Measurements from ENCODE around the gene PPP2CA.
"Not testable (repeated sequence)": the region's sequence is repeated elsewhere in the genome, so short reads cannot be mapped to it uniquely, and the experiment has no call there.

Gene PPP2CA

DNA sequence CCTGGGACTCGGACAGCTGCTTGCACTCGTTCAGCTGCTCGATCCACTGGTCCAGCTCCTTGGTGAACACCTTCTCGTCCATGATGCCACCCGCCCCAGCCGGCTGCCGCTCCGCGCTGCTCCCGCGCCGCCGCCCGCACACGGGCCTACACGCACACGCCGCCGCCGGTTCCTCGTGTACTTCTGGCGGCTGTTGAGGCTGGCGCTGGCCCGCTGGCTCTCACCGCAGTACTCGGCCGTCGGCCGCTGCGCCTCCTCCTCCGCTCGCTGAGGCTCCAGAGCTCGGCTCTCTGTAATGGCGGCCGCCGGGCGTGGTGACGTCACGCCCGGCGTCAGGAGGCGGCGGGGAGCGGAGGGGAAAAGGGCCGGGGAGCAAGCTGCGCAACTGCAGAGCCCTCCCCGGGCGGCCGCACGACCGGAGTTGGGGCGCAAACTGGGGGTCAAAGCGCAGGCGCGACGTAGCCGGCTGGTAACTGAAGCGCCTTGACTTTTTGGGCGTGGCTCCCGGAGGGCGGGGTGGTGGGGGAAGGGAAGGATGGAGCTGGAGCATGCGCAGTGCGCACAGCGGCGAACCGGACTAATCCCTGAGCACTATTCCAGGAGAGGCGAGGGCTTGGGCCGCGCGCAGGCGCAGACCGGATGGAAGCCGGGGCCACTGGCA lies at the start of gene PPP2CA:
PPP2CA (minus strand) TSS at position 294 of the 661 bp plus-strand sequence; CDS start at position 82, 212 bp downstream.
- DNase-seq (ENCODE audit: low read depth) = peak; percentile 99

DNA sequence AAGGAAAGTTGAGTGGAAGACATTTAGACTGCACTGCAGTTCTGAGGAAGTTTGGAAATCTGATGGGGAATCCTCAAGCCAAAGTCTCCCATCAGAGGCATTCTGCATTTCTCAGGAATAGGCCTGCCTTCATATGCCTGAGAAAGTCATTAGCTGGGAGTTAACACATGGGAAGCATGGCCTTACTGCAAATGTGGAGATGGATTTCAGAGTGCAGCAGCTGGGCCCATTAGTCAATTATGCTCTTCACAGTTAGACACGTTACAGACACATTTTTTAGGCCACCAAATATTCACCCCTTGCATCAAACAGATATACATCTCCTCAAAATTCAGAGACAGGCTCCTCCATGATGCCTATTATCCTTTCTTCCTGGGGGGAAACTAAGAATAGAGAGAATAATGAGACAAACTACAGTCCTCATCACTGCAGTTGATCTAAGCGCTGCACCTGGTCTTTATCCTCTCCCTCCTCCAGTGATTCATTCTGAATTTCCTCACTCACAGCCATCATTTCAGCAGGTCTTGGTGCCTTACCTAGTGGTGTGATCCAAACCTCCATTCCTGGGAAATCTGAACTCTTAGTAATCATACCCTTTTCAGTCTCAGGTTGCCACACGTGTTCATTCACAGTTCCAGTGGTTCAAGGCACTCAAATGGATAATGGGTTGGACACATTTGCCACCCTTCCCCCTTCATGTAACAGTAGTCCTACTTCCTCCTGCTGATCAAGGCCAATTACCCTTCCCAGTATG lies 47.9 kb upstream of the PPP2CA start:
- no peak for DNase-seq (ENCODE audit: low read depth)

DNA sequence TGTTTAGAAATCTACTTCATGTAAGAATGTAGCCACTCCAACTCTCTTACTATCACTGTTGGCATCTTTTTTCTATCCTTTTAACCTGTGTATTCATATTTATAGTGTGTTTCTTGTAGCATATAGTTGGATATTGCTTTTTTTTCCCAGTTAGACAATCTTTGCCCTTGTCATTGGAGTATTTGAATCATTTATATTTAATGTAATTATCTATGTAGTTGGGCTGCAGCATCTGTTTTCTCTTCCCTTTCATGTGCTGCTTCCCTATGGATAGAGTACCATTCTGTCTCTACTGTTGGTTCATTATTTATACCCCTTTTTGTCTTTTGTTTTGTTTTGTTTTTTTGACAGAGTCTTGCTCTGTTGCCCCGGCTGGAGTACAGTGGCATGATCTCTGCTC lies 45.2 kb upstream of the PPP2CA start:
- DNase-seq (ENCODE audit: low read depth) = no peak

DNA sequence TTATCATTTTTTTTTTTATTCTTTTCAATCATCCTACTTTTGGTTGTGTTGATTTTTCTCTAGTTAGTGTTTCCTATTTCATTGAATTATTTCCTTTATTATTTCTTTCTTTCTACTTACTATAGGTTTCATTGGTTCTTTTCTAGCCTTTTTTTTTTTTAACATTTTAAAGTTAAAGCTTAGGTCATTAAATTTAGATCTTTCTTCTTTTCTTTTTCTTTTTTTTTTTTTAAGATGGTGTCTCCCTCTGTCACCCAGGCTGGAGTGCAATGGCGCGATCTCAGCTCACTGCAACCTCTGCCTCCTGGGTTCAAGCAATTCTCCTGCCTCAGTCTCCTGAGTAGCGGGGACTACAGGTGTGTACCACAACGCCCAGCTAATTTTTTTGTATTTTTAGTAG lies 43.0 kb upstream of the PPP2CA start:
- no peak for DNase-seq (ENCODE audit: low read depth)

DNA sequence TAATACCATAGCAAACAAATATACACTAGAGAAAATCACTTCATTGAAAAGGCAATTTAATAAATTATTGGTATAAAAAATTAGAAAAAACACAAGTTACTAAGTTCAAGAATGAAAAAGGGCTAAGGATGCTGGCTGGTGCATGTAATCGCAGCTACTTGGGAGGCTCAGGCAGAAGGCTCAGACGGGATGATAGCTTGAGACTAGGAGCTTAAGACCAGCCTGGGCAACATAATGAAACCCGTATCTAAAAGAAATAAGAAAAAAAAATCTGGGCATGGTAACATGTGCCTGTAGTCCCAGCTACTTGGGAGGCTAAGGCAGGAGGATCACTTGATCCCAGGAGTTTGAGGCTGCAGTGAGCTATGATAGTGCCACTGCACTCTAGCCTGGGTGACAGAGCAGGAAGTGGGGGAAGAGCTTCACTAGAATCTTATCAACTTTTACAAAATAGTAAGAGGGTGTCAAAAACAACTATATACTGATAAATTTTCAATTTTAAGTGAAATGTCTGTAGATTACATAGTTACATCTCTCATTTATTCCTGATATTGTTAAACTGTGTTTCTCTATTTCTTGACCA lies 42.2 kb upstream of the PPP2CA start:
- DNase-seq (ENCODE audit: low read depth) = no peak

DNA sequence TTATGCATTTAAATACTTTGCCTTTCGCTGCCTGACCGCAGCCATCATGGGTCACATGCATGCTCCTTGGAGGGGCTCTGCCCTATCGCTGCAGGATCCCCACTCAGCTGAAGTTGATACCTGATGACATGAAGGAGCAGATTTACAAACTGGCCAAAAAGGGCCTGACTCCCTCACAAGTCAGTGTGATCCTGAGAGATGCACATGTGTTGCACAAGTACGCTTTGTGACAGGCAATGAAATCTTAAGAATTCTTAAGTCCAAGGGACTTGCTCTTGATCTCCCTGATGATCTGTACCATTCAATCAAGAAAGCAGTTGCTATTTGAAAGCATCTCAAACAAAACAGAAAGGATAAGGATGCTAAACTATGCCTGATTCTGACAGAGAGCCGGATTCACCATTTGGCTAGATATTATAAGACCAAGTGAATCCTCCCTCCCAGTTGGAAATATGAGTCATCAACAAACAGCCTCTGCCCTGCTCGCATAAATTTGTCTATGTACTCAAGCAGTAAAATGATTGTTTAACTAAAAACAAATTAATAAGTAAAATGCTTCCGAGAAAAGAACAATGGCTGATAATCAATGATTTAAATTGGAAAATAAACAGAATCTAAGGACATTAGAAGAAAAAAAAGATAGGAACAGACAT lies 41.6 kb upstream of the PPP2CA start:
- DNase-seq (ENCODE audit: low read depth) = no peak

DNA sequence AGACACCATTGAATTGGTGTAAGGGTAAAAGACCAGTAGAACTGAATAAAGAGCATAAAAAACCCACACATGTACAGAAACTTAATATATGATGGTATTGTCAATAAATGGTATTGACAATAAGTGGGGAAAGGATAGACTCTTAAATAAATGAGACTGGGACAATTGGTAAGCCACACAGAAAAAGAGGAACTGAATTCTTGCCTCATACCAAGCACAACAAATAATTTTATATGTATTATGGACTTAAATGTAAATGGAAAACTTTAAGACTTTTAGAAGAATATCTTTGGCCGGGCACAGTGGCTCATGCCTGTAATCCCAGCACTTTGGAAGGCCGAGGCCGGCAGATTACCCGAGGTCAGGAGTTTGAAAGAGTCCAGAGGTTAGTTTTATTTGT lies 37.9 kb upstream of the PPP2CA start:
- no peak for DNase-seq (ENCODE audit: low read depth)

DNA sequence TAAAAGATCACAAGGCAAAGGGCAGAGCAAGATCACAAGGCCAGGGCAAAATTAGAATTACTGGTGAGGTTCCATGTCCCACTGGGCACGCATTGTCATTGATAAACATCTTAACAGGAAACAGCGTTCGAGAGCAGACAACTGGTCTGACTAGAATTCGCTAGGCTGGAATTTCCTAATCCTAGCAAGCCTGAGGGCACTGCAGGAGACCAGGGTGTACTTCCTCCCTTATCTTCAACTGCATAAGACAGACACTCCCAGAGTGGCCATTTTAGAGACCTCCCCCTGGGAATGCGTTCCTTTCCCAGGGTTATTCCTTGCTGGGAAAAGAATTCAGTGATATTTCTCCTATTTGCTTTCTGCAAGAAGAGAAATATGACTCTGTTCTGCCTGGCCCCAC lies 36.8 kb upstream of the PPP2CA start:
- DNase-seq (ENCODE audit: low read depth) = not testable (repeated sequence)

DNA sequence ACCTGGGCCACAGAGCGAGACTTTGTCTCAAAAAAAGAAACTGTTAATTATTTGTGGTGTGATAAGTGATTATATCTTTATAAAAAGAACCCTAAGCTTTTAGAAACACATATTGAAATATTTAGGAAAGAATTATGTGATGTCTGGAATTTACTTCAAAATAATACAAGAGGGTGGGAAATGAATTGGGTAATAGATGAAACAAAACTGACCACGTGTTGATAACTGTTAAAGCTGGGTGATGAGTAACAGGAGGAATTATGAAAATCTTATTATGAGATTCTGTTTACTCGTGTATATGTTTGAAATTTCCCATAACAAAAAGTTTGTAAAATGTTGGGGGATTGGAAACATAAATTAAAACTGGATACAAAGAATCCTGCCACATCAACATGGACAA lies 33.0 kb upstream of the PPP2CA start:
- no peak for DNase-seq (ENCODE audit: low read depth)

DNA sequence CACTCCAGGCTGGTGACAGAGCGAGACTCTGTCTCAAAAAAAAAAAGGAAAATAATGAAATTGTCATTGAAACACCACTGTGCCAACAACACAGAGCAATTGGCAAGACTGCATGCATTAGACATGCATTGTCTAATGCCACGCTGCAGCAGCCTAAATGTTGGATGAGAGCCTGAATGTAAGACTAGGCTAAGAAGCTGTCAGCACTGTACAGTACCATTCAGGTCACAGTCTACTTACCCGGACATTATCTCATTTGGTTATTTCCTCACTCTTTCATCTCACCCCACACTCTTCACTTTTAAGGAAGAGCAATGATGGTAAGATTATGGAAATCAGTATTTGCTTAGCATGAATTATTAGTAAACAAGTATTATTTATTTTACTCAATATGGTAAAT lies 31.3 kb upstream of the PPP2CA start:
- DNase-seq (ENCODE audit: low read depth) = no peak

DNA sequence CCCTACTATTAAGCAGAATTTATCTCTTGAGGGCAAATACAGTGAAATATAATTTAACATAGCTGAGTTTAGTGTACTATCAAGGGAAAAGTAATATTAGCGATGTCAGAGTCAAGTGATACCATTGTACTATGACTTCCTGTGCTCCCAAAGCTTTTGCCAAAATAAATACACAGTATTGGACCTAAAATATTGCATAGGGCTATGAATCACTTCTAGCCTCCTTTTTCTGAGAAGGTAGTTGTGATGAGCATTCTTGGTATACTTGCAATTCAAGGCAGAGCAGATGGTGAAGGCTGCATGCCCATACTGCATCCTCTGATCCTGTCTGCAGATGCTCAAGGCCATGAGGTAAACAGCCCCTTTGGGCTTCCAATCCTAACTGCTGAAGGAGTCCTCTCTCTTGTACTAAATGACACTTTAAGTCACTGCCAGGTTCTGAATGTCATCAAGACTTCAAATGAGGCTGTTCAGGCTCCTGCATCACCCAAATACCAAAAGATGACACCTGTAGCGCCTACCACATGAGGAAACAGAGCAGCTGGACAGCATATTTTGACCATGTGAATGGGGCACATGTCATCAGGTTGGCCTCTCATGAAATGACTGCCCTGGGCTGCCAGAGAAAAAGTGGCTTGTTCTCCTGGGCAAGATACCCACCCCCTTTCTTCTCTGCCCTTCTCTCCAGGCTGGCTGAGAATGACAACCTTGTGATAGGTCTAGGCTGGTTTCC lies 29.7 kb upstream of the PPP2CA start:
- DNase-seq (ENCODE audit: low read depth) = no peak

DNA sequence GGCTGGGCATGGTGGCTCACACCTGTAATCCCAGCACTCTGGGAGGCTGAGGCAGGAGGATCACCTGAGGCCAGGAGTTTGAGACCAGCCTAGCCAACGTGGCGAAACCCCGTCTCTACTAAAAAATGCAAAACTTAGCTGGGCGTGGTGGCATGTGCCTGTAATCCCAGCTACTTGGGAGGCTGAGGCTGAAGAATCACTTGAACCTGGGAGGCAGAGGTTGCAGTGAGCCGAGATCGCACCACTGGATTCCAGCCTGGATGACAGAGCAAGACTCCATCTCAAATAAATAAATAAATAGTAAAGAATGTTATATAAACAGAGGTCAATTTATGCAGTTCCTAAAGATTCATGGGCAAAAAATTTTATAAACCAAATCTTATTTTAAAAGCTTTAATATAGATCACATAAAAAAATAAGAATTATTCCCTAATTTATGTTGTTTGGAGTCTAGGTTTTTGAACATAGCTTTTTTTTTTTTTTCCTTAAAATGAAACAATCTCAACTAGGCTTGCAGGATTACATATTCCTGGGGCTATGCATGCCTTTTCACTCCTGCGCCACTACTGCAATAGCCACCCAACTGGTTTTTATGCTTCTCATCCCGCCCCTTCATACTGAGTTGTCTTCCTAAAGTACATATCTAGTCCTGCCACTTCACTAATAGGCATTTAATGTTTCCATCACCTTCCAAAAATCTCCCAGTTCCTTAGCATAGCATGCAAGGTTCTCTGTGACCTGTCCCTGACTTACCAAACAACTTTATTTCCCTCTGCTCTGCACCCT lies 27.7 kb upstream of the PPP2CA start:
- not testable (repeated sequence) for DNase-seq (ENCODE audit: low read depth)

DNA sequence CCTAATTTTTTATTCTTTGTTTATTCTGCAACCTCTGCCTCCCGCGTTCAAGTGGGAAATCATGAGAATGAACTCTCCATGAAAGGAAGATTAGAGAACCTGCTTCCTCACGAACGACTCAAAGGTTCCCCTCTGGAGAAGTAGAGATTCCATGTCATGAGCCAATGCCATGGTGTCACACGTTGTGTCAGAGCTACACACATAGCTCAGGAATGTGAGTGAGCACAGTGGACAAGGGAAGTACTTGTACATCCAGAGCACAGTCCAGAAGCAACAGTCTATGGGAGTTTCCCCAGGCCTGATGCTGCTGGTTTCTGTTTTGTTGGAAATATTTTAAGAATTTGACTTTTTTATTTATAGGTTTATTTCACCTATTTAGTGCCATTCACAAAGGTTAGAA lies 26.8 kb upstream of the PPP2CA start:
- DNase-seq (ENCODE audit: low read depth) = no peak

DNA sequence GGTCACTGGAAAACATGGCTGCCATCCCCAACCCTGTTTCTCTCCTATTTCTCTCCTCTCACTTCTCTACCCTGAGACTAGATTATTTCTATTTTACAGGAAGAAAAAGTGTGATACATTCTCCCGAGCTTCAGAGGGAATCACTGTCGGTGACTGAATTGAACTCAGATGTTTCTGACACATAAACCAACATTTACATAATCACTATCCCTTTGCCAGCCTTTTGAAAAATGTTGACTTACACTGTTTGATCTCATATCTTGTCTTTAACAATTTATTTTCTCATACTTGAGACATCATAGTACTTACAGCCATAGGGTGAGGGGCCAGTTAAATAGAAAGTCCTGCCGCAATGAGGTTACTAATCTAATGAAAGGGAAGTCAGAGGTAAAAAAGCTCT lies 25.1 kb upstream of the PPP2CA start:
- no peak for DNase-seq (ENCODE audit: low read depth)

DNA sequence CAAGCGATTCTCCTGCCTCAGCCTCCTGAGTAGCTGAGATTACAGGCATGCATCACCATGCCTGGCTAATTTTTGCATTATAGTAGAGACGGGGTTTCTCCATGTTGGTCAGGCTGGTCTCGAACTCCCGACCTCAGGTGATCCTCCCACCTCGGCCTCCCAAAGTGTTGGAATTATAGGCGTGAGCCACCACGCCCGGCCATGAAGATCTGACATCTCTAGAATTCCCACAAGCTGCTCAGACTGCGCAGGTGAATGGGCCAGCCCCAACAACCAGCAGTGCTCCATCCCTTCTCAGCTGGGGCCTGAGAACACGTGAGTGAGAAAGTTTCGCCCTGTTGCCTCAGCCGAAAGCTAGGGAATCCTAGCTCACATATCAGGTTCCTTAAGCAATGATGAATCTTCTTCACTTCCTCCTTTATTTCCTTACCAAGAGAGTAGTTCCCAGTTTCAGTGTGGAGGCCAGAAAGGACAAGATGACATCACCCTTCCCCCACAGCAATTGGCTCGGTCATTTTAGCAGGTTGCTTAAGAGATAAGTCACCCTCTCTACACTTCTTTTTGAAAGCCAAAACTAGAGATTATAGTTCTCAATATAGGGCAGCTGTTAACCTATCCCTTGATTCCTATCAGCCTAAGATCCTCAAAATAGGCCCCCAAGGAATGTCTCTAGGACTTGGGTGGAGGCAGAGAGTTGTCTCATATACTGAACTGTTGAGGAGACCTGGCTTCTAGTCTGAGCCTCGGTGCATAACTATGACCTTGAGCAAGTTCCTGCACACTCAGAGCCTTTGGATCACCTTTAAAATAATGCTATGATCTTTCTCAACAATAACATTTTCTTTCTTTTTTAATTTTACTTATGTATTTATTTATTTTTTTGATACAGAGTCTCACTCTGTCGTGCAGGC lies 23.9 kb upstream of the PPP2CA start:
- no peak for DNase-seq (ENCODE audit: low read depth)

DNA sequence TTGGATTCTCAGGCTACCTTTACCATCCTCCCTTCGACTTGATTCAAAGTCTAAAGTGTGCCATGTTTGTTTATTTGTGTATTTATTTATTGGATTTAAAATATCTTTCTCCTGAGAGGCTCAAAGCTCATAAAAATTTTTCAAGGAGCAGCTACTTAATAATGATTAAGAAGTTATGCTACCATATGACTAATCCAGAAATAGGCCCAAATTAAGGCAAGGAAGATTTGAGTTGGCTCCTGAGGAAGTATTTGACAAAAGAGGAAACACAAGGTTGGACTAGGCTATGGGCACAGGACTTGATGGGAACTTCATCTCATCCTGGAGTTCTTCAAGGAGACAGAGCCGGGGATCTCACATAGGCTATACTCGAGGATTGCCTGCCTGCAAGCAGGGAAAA lies 22.4 kb upstream of the PPP2CA start:
- no peak for DNase-seq (ENCODE audit: low read depth)

DNA sequence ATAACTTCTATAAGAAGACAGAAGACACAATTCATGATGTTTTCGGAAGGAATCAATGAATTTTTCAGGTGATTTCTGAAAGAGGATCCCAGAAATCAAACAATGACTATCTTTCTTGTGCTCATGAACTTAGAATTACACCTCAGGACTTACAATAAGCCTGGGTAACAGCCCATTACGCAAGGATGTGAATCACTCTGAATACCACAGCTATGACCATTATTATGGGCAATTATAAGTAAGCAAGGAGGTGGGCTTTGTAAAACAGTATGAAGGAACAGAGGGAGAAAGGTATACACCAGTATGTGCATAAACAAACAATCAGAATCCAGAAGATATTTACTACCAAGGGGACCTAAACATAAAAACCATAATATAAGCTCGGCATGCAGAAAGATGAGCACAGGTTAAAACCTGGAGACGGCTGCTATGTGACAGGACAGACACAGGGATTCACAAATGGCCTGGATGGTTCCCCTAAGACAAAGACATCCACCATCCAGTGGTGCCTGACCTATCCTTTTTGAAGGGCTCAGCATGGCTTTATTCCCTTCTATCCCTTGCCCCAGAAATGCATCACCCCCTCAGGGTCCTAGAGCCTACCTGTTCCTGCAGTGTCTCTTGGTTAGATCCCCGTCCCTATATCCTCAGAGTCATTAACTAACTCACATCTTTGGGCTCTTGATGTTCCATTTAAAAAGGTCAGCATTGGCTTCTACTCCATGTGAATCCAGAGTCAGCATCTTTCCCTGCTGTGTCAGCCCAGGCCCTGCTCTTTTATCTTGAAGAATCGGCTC lies 21.8 kb upstream of the PPP2CA start:
- no peak for DNase-seq (ENCODE audit: low read depth)

DNA sequence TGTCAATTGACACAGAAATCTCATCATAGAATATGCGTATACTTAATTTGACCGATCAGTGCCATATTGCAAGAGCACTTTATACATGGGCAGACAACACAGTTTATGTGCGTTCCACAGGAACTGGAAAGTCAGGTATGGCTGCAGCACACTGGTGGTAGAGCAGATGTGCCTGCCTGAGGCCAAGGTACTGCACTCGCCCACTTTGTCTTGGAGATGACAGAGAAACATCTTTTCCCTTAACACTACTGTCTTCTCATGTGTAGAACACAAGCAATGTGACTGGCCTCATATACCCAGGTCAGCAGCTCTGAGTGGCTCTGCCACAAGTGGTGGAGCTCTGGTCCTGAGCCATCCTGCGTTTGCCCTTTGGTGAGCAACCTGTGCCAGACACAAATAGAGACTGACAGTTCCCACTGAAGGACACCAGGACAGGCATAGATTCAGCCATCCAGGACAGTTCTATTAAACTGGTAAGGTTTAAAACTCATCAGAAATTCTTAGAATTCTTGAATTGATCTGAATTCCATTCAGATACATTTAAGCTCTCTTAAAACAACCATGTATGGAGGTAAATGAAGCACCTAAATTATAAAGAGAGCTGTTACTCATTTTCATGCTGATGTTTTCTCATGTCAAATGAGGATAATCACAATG lies 21.0 kb upstream of the PPP2CA start:
- DNase-seq (ENCODE audit: low read depth) = no peak

DNA sequence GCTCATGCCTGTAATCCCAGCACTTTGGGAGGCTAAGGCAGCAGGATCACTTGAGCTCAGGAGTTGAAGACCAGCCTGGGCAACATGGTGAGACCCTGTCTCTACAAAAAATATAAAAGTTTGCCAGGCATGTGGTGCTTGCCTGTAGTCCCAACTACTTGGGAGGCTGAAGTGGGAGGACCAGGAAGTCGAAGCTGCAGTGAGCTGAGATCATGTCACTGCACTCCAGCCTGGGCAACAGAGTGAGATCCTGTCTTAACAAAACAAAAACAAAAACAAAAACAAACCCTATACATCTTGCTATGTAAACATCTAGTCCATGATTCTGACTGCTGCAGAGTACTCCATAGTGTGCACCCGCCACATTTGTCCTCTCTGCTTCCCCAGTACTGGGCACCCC lies 19.8 kb upstream of the PPP2CA start:
- no peak for DNase-seq (ENCODE audit: low read depth)

All from stimulated activated CD8-positive, alpha-beta memory T cell treated with anti-CD3 and anti-CD28 coated beads, Interleukin-15, amount 100 ng/mL, for 1 hour (primary cell).